HG03175 (cell line): ENCODE measurements around the gene SEMA6D.

Experiments
- ATAC-seq: cut with Tn5 transposase; IDR thresholded peaks from one replicate; pipeline ENCODE4 v1.9.1; 2021; ENCODE audit warnings: mild to moderate bottlenecking, moderate library complexity; ENCODE audit not compliant: unreplicated experiment

Gene SEMA6D

GRCh38 chr15:47741907-47742306, 24.6 kb downstream of the SEMA6D start:
- no peak for ATAC-seq

- no peak for ATAC-seq
These were observed 25.0 kb downstream of the SEMA6D start for GRCh38 chr15:47742334-47742733.

GRCh38 chr15:47742742-47743141, 25.4 kb downstream of the SEMA6D start:
- no peak for ATAC-seq

GRCh38 chr15:47743385-47743784, 26.1 kb downstream of the SEMA6D start:
- no peak for ATAC-seq

- ATAC-seq = no peak
These were observed 26.6 kb downstream of the SEMA6D start for GRCh38 chr15:47743886-47744285.

- no peak for ATAC-seq
These were observed 27.2 kb downstream of the SEMA6D start for GRCh38 chr15:47744496-47744895.

- no peak for ATAC-seq
These were observed 27.7 kb downstream of the SEMA6D start for GRCh38 chr15:47744973-47745372.

- ATAC-seq = no peak
These were observed 29.2 kb downstream of the SEMA6D start for GRCh38 chr15:47746516-47746915.

- ATAC-seq = no peak
These were observed 32.9 kb downstream of the SEMA6D start for GRCh38 chr15:47750030-47750739.

GRCh38 chr15:47750740-47751262, 33.5 kb downstream of the SEMA6D start:
- no peak for ATAC-seq

GRCh38 chr15:47753591-47753990, 36.3 kb downstream of the SEMA6D start:
- ATAC-seq = no peak

GRCh38 chr15:47754312-47754711, 37.0 kb downstream of the SEMA6D start:
- no peak for ATAC-seq

GRCh38 chr15:47755941-47756340, 38.6 kb downstream of the SEMA6D start:
- no peak for ATAC-seq

GRCh38 chr15:47756872-47757271, 39.6 kb downstream of the SEMA6D start:
- ATAC-seq = no peak

- ATAC-seq = no peak
These were observed 40.0 kb downstream of the SEMA6D start for GRCh38 chr15:47757331-47757730.

- no peak for ATAC-seq
These were observed 45.3 kb downstream of the SEMA6D start for GRCh38 chr15:47762621-47763020.

GRCh38 chr15:47764666-47765065, 47.4 kb downstream of the SEMA6D start:
- no peak for ATAC-seq

GRCh38 chr15:47766406-47766805, 49.1 kb downstream of the SEMA6D start:
- ATAC-seq = no peak

- ATAC-seq = no peak
These were observed 49.7 kb downstream of the SEMA6D start for GRCh38 chr15:47767035-47767434.

GRCh38 chr15:47768735-47769134, 51.4 kb downstream of the SEMA6D start:
- no peak for ATAC-seq

- no peak for ATAC-seq
These were observed 51.9 kb downstream of the SEMA6D start for GRCh38 chr15:47769166-47769565.

- no peak for ATAC-seq
These were observed 55.8 kb downstream of the SEMA6D start for GRCh38 chr15:47773143-47773542.

GRCh38 chr15:47778263-47778770, 61.0 kb downstream of the SEMA6D start:
- ATAC-seq = no peak
